Retinal pigment epithelial cell (primary cell): ENCODE data around the gene EMILIN3.

Experiments
- DNase-seq: peaks from one replicate; pipeline ENCODE4 v3.0.0-alpha.2; 2010; ENCODE audit warnings: low read depth
- H3K4me3 ChIP-seq: 2 replicates; pipeline ENCODE4 v1.5.1; 2011; ENCODE audit warnings: mild to moderate bottlenecking, low read length, control low read depth, moderate library complexity
- CTCF ChIP-seq: conservative IDR thresholded peaks from 2 replicates; pipeline ENCODE4 v1.5.1; 2011; ENCODE audit warnings: low read depth, low read length, control low read depth, inconsistent platforms

EMILIN3 gene

DNA sequence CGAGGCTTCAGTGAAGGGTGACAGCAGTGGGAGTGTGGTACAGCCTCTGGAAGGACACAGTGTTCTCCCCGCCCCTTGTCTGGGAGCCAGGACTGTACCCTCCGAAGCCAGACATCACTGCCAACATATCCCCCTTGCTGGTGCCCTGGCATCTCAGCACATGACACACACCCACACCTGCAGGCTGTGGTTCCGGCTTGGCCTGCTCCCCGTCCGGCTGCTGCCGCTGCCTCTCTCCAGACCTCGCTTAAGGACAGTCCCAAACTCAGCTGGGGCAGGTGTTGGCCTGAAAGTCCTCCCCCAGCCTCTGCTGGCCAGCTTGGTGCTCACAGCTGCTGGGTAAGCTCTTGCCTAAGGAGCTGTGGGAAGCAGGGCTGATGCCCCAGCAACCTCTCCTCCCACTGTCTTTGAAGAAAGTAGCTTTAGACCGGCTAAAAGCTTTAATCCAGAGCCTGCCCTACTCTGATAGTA is 7.0 kb downstream of the EMILIN3 start:
- H3K4me3 ChIP-seq: no peak overlapping the region
- DNase-seq: no peak
- TF ChIP-seq CTCF: no peak

- no peak for DNase-seq
- TF ChIP-seq CTCF: no peak
- H3K4me3 ChIP-seq: no peak overlapping the region
Measured at GRCh38 chr20:41358717-41359116, 7.9 kb downstream of the EMILIN3 start.

DNA sequence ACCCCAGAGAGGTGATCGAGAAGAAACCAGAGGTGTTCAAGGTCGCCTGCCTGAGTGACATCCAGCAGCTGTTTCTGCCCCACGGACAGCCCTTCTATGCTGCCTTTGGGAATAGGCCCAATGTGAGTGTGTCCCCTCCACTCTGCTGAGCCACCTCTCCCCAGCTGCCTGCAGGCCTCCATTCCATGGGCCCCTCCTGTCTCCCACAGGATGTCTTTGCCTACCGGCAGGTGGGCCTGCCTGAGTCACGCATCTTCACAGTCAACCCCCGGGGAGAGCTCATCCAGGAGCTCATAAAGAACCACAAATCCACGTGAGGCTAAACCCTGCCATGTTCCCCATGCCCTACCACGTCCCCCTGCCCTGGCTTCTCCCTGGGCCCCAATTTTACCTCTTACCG is 8.4 kb downstream of the EMILIN3 start:
- no peak for TF ChIP-seq CTCF
- no peak overlapping the region for H3K4me3 ChIP-seq
- DNase-seq: no peak

GRCh38 chr20:41357424-41358163 is 9.0 kb downstream of the EMILIN3 start:
- H3K4me3 ChIP-seq: no peak overlapping the region
- peak; percentile 16 for TF ChIP-seq CTCF
- no peak for DNase-seq

DNA sequence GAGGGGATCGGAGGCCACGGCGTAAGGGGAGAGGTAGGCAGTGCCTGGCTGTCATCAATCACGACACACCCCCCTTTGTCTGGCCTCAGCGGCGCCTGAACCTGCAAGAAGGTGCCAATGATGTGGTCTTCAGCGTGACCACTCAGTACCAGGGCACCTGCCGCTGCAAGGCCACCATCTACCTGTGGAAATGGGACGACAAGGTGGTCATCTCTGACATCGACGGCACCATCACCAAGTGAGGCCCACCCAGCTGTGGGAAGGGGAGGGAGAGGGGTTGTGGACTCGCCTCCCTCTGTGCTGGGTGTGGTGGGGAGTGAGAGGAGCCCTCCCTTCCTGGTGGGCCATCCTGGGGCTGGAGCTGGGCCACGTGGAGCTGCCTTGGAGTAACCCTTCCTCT is 9.7 kb downstream of the EMILIN3 start:
- DNase-seq: no peak
- no peak overlapping the region for H3K4me3 ChIP-seq
- TF ChIP-seq CTCF: no peak

DNA sequence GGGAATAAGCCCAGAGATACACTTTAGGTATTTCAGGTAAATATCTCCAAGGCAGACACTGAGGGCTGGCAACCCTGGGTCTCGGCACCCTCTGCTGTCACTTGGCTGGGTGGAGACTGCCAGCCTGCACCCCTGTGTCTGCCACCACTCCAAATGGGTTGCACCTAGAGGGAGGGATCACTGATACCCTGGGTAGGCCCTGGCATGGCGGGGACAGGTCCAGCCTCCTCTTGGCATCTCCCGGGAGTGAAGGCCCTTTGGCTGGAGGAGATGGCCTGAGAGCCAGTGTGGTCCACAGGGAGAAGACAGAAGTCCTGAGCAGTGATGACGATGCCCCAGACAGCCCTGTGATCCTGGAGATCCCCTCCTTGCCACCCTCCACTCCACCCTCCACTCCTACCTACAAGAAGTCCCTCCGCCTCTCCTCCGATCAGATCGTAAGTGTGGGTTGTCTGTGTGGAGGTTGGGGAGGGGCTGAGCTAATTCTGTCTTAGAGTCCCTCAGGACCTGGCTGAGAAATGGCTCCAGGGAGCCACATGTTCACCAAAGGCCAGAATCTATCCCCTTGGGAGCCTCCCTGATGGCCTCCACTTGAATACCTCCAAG is 10.9 kb downstream of the EMILIN3 start:
- no peak for DNase-seq
- no peak overlapping the region for H3K4me3 ChIP-seq
- no peak for TF ChIP-seq CTCF

- no peak overlapping the region for H3K4me3 ChIP-seq
- no peak for TF ChIP-seq CTCF
- no peak for DNase-seq
Measured at GRCh38 chr20:41355192-41355591, 11.4 kb downstream of the EMILIN3 start.
